NCI-H524 treated with DMSO at 0.1 percent for 48 hours (cell line): Measurements from ENCODE around the gene IQCN.
A peak's percentile ranks its signal among the peaks of the same experiment; 100 is the strongest.

Experiments
- DNase-seq: peaks from one replicate; lab custom pipeline; 2025; lab: John Stamatoyannopoulos, UW

IQCN gene, protein sequence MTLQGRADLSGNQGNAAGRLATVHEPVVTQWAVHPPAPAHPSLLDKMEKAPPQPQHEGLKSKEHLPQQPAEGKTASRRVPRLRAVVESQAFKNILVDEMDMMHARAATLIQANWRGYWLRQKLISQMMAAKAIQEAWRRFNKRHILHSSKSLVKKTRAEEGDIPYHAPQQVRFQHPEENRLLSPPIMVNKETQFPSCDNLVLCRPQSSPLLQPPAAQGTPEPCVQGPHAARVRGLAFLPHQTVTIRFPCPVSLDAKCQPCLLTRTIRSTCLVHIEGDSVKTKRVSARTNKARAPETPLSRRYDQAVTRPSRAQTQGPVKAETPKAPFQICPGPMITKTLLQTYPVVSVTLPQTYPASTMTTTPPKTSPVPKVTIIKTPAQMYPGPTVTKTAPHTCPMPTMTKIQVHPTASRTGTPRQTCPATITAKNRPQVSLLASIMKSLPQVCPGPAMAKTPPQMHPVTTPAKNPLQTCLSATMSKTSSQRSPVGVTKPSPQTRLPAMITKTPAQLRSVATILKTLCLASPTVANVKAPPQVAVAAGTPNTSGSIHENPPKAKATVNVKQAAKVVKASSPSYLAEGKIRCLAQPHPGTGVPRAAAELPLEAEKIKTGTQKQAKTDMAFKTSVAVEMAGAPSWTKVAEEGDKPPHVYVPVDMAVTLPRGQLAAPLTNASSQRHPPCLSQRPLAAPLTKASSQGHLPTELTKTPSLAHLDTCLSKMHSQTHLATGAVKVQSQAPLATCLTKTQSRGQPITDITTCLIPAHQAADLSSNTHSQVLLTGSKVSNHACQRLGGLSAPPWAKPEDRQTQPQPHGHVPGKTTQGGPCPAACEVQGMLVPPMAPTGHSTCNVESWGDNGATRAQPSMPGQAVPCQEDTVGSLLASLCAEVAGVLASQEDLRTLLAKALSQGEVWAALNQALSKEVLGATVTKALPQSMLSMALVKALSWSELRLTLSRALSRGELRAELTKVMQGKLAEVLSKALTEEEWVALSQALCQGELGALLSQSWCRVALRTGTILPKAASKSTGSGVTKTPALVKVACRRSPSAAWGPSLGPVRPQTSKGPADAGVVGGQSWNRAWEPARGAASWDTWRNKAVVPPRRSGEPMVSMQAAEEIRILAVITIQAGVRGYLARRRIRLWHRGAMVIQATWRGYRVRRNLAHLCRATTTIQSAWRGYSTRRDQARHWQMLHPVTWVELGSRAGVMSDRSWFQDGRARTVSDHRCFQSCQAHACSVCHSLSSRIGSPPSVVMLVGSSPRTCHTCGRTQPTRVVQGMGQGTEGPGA (N-terminal part only)

DNA sequence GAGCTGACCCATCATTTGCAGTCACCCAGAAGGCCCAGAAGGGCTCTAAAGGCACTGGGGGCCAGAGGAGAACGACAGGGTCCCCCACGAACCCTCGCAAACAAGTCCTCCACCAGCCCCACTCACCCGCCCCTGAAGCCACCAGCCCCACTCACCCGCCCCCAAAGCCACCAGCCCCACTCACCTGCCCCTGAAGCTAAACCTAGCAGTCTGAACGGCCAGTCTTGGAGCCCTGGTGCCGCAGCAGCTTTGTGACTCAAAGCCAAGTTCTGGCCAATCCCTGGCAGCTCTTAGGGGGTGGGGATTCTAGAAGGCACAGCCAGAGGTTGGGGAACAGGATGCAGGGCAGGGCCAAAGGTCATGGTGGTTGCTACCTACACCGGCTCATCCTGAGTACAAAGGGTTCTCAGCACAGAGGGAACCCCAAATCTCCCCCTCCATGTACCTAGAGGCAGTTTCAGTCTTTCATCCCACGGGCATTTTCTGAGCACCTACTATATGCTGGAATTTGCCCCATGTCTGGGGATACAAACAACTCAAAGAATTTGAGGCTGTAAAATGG lies at the start of gene IQCN:
Gene IQCN (minus strand): TSS at position 234 of the 562 bp plus-strand sequence. CDS start 4,974 bp downstream, outside the sequence.
- DNase-seq: no peak

- DNase-seq: peak; percentile 96
Observed at GRCh38 chr19:18322759-18323460, 48.7 kb upstream of the IQCN start, which contains the start of gene LSM4. LSM4 (minus strand) TSS chr19:18323076; CDS start chr19:18323020, 56 bp downstream.

DNA sequence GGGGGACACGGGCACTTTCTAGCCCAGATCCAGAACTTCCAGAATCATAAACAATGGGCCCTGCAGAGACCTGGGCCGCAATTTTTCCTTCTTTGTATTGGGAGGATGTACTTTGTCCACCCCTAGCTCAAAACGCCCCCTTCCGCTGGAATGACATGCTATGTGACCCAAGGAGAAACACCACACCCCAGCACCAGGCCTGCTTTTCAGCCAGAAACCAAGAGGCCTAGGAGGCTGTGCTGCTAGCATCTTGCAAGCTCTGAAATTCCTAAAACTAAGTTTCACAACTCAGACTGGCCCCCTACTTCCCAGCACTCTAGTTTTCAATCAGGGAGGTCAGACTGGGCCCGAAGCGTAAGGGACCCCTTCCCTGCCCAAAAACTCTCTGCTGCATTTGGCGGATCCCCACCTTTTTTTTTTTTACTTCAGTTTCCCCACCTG lies 48.1 kb upstream of the IQCN start:
- DNase-seq: no peak

DNA sequence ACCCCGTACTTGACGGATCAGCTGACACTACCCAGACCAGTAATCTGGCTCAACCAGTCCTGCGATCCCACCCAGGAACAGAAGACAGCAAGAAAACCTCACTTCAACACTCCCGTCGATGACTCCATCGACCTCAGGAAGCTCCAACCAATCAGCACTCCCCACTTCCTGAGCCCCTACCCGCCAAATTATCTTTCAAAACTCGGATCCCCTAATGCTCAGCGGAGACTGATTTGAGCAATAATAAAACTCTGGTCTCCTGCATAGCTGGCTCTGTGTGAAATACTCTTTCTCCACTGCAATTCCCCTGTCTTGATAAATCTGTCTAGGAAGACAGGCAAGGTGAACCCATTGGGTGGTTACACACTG lies 47.5 kb upstream of the IQCN start:
- DNase-seq: no peak

- no peak for DNase-seq
Observed at GRCh38 chr19:18320865-18321733, 46.8 kb upstream of the IQCN start.

GRCh38 chr19:18319591-18320135 lies 45.4 kb upstream of the IQCN start:
- DNase-seq: no peak

DNA sequence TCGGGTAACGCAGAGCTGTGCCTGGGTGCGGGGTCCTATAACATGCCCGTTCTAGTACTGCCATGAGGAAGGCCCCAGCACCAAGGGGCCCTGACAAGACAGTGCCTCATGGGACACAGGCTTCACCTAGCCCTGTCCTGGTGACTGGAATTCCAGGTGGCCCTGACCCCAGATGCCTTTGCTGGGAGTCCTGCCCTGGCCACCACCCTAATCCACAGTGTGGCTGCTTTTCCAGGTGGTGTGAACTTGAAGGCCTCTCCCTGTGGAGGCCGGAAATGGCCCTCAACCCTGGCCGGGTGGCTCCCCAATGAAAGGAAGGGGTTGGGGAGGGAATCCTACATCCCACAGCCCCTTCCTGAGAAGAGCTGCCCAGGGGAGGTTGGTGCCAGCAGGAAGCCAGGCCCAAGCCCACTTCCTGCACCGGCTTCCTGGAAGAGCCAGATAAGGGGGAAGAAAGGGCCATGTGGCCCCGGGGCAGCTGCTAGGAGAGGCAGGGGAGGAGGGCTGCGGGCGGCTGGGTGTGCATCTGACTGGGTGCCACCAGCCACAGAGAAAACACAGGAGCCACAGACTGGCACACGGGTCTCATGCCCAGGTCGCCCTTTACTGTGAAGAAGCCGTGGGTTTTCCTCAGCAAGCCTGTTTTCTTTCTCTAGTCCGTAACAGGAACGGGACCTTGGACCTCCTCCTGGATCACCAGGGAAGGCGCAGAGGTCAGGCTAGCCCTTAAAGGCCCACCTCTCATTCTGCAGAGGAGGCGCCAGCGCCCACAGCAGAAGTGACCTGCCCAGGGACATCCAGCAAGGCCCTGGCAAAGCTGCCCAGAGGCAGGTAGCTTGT lies 43.9 kb upstream of the IQCN start:
- DNase-seq: no peak

DNA sequence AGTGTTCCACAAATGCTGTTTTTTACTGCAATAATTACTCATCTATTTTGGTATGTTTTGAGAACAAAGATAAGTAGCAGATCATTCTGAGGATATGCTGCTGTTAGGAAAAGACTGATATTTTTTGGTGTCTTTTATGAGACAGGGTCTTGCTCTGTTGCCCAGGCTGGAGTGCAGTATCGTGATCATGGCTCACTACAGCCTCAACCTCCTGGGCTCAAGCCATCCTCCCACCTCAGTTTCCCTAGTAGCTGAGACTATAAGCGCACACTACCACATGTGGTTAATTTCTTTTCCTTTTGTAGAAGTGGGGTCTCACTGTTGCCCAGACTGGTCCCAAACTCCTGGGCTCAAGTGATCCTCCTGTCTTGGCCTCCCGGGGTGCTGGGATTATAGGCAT lies 39.1 kb upstream of the IQCN start:
- no peak for DNase-seq

GRCh38 chr19:18312092-18312534 lies 37.9 kb upstream of the IQCN start:
- DNase-seq: no peak

- DNase-seq: no peak
Observed at GRCh38 chr19:18311502-18312091, 37.3 kb upstream of the IQCN start.

DNA sequence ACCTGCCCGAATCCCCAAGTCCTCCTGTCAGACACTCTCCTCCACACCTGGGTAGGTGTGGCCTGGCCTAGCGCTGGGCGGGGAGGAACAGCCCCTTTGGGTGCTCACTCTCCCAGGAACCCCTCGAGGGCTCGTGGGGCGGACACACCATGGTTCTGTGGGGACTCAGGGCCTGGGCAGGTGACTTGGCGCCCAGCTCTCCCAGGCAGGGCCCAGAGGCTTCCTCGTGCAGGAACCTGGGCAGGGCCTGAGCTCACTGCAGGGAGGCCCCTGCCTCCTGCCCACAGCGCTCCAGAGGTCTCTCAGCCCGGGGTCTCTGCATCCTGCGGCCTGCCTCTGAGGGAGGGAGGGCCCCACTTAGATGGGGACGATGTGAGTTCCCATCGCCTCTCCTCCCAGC lies 36.7 kb upstream of the IQCN start:
- no peak for DNase-seq

DNA sequence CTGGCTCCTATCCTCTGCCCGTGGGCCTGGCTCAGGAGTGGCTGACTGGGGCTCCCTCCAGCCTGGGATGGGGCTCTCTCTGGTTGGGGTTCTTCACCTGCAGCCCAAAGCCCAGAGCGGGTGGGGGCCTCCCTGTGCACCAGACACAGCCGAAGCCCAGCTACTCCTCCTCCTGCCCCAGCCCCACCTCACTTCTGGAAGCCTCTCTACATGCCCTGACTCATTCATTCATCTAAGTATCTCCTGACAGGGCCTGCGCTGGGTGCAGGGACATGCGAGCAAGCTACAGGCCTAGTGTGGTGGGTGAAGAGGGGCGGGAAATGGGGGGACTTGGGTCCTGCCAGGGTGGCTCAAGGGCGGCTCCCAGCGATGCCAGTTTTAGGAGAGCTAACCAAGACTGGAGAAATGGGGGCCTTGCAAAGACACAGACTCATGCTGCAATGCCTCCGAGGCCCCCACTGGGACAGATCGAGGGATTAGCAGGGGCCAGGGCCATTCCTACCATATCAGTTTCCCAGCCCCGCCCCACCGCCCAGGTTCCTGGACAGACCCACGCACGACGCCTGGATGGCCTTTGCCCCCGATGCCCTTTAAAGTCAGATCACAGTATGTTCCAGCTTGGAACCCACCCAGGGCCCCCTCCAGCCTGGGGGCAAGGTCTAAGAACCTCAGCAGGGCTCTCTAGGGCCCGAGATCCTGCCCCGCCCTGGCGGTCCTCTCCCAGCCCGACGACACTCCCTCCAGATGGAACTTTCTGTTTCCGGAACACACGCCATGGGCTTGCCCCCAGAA lies 36.1 kb upstream of the IQCN start:
- no peak for DNase-seq

- DNase-seq: no peak
Observed at GRCh38 chr19:18309525-18310064, 35.3 kb upstream of the IQCN start.

DNA sequence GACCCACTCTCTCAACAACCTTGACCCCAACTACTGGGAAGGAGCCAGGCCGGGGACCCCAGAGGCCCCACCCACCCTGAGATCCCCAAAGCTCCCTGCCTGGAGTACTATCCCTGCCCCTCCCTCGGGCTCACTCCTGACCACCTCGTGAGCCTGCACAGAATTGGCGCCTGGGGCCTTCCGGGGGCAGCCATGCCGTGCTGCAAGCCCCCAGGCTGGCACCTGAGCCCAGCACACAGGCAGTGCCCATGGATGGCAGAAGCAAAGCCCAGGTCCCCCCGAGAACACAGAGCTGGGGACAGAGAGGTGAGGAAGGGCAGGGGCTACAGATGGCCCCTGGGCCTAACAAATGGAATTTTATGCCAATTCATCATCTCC lies 34.7 kb upstream of the IQCN start:
- no peak for DNase-seq

DNA sequence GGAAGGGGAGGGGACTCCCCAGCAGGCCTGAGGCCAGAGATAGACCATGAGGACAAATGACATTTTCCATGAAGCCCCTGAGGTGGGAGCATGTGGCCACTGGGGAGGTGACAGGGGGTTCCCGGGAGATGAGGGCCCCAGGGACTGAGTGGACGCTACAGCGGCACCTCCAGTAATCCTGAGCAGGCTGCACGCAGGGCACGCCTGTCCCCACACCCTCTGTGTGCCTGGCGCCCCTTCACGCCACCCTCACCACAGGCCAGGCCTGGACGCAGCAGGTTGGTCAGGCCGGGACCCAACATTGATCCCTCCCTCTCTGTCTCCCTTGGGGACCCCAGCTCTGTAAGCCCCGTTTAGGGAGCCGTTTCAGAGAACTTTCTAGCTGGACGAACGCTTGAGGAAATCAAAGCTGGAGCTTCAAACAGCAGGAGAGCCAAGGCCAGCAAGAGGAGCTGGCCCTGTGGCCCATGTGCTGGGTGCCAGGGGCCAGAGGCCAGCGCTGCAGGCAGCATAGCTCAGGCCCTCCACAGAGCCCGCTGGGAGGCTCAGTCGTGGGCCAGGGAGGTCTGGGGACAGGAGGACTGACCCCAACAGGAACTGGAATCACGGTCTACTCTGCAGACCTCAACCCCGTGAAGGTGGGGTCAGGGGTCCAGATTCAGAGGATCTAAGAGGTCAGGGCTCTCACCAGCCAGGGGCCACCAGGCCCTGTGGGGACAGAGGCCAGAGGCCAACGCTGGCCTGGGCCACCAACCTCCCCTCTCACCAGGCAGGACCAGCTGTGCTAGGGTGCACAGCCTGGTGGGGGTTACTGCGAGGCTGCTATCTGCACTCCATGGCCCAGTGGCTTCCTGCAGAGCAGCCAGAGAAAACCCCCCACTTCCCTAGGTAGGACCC lies 34.0 kb upstream of the IQCN start:
- no peak for DNase-seq

DNA sequence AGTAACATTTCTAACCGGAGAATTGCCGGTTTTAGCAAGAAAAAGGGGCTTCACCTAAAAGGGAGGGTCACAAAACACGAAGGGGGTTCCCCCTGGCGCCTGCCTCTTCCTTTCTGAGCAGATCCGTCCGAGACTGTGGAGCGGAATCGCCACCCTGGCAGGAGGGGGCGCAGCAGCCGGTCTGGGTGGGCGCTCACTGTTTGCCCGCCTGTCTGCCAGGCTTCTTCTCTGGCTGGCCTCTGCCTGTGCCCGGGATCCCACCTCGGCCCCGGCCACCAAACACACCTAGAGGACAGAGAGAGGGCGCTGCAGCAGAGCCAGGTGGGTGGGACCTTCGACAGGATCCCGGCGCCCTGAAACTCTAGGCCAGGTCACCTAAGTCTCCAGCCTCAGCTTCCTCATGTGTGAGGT lies 33.0 kb upstream of the IQCN start:
- DNase-seq: no peak
